WTC11 (cell line): ENCODE results near the gene NBEA. TPM values are rescaled to one million over a fixed set of nuclear protein-coding genes. Genes with fewer than 3 reads are reported as not detected.

Experiments
- ATAC-seq: fragments of 200-7000 bp; cut with Tn5 transposase; 2 replicates; pipeline ENCODE4 v1.10.0; 2021; ENCODE audit warnings: mild to moderate bottlenecking, moderate library complexity
- CTCF ChIA-PET: fragments of 300-600 bp; sonication (Branson Sonifier 250); formaldehyde crosslinking; loops from one replicate; lab custom pipeline; 2021; ENCODE audit warnings: antibody characterized with exemption; lab: Charles Lee
- POLR2A ChIA-PET: fragments of 350-600 bp; sonication (Branson Sonifier 250); formaldehyde crosslinking; loops from one replicate; lab custom pipeline; 2021; ENCODE audit warnings: antibody characterized with exemption; lab: Charles Lee
- DNase-seq: peaks from one replicate; pipeline ENCODE4 v3.0.0; 2021; ENCODE audit warnings: low spot score
- H3K27ac Mint-ChIP-seq: 2 replicates; pipeline ENCODE4 v1.8.0; 2021; ENCODE audit warnings: mixed read lengths
- H3K27me3 Mint-ChIP-seq: 2 replicates; pipeline ENCODE4 v1.8.0; 2021; ENCODE audit warnings: low read depth, mild to moderate bottlenecking, moderate library complexity, mixed read lengths
- H3K36me3 Mint-ChIP-seq: 2 replicates; pipeline ENCODE4 v1.8.0; 2021; ENCODE audit warnings: mixed read lengths
- H3K4me1 Mint-ChIP-seq: 2 replicates; pipeline ENCODE4 v1.8.0; 2022; ENCODE audit warnings: mixed read lengths
- H3K4me3 Mint-ChIP-seq: 2 replicates; pipeline ENCODE4 v1.8.0; 2021; ENCODE audit warnings: mild to moderate bottlenecking, moderate library complexity, mixed read lengths
- H3K9me3 Mint-ChIP-seq: 2 replicates; pipeline ENCODE4 v1.8.0; 2021; ENCODE audit warnings: mixed read lengths
- FOXP1 ChIP-seq: sonication (generic); formaldehyde crosslinking; IDR thresholded peaks from 2 replicates; pipeline ENCODE4 v1.8.0; 2022; ENCODE audit warnings: missing genetic modification reagents, mild to moderate bottlenecking, moderate library complexity, borderline replicate concordance
- MYBL2 ChIP-seq: sonication (generic); formaldehyde crosslinking; IDR thresholded peaks from 2 replicates; pipeline ENCODE4 v1.8.1; 2023; ENCODE audit warnings: mild to moderate bottlenecking, moderate library complexity, missing genetic modification reagents
- NR3C1 ChIP-seq: sonication (generic); formaldehyde crosslinking; conservative IDR thresholded peaks from 2 replicates; pipeline ENCODE4 v1.8.1; 2023; ENCODE audit warnings: low read depth, mild to moderate bottlenecking, missing genetic modification reagents
- ZNF232 ChIP-seq: sonication (generic); formaldehyde crosslinking; IDR thresholded peaks from 2 replicates; pipeline ENCODE4 v1.8.0; 2022; ENCODE audit warnings: mild to moderate bottlenecking, missing genetic modification reagents
- ZNF416 ChIP-seq: fragments of 250-450 bp; sonication (Bioruptor Pico); IDR thresholded peaks from 2 replicates; pipeline ENCODE4 v1.9.0; 2021; ENCODE audit warnings: mild to moderate bottlenecking, inconsistent platforms
- total RNA-seq: library from RNA; stranded (reverse); gene quantifications from 3 replicates; pipeline ENCODE4 v1.2.3, GENCODE V29; 2021
- TF ChIP-seq, protein P1 (sequence below): fragments of 250-450 bp; sonication (Bioruptor Pico); IDR thresholded peaks from 2 replicates; pipeline ENCODE4 v1.9.0; 2021; ENCODE audit warnings: mild to moderate bottlenecking
- TF ChIP-seq, protein P2 (sequence below): sonication (generic); formaldehyde crosslinking; IDR thresholded peaks from 2 replicates; pipeline ENCODE4 v1.8.1; 2022; ENCODE audit warnings: low read depth, mild to moderate bottlenecking, moderate library complexity, missing genetic modification reagents, borderline replicate concordance
- TF ChIP-seq, protein P3 (sequence below): sonication (generic); formaldehyde crosslinking; IDR thresholded peaks from 2 replicates; pipeline ENCODE4 v1.8.1; 2023; ENCODE audit warnings: mild to moderate bottlenecking, missing genetic modification reagents, moderate library complexity
- TF ChIP-seq, protein P4 (sequence below): sonication (generic); formaldehyde crosslinking; IDR thresholded peaks from 2 replicates; pipeline ENCODE4 v1.8.0; 2022; ENCODE audit warnings: mild to moderate bottlenecking, missing genetic modification reagents
- TF ChIP-seq, protein P5 (sequence below): sonication (generic); formaldehyde crosslinking; IDR thresholded peaks from 2 replicates; pipeline ENCODE4 v1.8.1; 2023; ENCODE audit warnings: mild to moderate bottlenecking, moderate library complexity, missing genetic modification reagents
- TF ChIP-seq, protein P6 (sequence below): sonication (generic); formaldehyde crosslinking; IDR thresholded peaks from 2 replicates; pipeline ENCODE4 v1.8.0; 2022; ENCODE audit warnings: mild to moderate bottlenecking, missing genetic modification reagents
- TF ChIP-seq, protein P7 (sequence below): fragments of 200-600 bp; IDR thresholded peaks from 2 replicates; pipeline ENCODE4 v1.8.0; 2022; ENCODE audit warnings: antibody characterized with exemption
- TF ChIP-seq, protein P8 (sequence below): fragments of 250-450 bp; sonication (Bioruptor Pico); IDR thresholded peaks from 2 replicates; pipeline ENCODE4 v1.8.0; 2021; ENCODE audit warnings: mild to moderate bottlenecking

The NBEA gene
- total RNA-seq, 1 experiment from 2014 or later = 20.9 TPM

DNA sequence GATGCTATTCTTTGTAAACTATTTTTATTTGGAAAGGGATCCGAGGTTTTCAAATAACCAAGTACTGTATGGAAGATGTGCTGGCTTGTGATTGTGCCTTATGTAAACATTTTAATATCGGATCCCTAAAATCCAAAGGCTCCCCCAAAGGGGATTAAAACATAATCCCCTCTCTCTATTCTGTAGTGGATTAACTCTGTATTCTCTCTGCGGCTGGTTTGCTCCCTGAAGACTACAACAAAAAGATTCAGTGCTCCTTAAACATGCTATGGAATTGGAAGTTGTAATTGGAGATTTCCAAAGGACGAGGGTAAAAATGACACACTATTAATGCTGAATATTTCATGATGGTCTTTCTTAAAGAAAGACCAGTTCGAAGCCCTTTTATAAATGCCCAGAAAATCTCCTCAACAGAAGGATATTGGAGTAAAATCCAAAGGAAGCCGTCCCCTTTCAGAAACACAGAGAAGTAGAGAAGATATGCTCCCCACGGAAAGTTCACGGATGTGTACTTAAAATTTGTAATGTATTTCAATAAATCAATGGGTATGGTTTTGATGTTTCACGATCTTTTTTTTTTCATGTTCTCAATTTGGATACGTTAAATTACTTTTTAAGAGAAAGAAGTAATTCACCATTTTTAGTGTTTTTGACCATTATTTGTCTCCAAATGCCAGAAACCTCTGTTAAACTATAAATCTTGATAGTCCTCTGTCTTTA lies 527.9 kb downstream of the NBEA start (continued):
- no peak for TF ChIP-seq ZNF416 (CRISPR knock-in tag)
- TF ChIP-seq, protein P1, sequence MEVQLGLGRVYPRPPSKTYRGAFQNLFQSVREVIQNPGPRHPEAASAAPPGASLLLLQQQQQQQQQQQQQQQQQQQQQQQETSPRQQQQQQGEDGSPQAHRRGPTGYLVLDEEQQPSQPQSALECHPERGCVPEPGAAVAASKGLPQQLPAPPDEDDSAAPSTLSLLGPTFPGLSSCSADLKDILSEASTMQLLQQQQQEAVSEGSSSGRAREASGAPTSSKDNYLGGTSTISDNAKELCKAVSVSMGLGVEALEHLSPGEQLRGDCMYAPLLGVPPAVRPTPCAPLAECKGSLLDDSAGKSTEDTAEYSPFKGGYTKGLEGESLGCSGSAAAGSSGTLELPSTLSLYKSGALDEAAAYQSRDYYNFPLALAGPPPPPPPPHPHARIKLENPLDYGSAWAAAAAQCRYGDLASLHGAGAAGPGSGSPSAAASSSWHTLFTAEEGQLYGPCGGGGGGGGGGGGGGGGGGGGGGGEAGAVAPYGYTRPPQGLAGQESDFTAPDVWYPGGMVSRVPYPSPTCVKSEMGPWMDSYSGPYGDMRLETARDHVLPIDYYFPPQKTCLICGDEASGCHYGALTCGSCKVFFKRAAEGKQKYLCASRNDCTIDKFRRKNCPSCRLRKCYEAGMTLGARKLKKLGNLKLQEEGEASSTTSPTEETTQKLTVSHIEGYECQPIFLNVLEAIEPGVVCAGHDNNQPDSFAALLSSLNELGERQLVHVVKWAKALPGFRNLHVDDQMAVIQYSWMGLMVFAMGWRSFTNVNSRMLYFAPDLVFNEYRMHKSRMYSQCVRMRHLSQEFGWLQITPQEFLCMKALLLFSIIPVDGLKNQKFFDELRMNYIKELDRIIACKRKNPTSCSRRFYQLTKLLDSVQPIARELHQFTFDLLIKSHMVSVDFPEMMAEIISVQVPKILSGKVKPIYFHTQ (CRISPR knock-in tag) = no peak
- TF ChIP-seq, protein P2, sequence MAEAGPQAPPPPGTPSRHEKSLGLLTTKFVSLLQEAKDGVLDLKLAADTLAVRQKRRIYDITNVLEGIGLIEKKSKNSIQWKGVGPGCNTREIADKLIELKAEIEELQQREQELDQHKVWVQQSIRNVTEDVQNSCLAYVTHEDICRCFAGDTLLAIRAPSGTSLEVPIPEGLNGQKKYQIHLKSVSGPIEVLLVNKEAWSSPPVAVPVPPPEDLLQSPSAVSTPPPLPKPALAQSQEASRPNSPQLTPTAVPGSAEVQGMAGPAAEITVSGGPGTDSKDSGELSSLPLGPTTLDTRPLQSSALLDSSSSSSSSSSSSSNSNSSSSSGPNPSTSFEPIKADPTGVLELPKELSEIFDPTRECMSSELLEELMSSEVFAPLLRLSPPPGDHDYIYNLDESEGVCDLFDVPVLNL = no peak
- no peak for TF ChIP-seq MYBL2 (CRISPR knock-in tag)

DNA sequence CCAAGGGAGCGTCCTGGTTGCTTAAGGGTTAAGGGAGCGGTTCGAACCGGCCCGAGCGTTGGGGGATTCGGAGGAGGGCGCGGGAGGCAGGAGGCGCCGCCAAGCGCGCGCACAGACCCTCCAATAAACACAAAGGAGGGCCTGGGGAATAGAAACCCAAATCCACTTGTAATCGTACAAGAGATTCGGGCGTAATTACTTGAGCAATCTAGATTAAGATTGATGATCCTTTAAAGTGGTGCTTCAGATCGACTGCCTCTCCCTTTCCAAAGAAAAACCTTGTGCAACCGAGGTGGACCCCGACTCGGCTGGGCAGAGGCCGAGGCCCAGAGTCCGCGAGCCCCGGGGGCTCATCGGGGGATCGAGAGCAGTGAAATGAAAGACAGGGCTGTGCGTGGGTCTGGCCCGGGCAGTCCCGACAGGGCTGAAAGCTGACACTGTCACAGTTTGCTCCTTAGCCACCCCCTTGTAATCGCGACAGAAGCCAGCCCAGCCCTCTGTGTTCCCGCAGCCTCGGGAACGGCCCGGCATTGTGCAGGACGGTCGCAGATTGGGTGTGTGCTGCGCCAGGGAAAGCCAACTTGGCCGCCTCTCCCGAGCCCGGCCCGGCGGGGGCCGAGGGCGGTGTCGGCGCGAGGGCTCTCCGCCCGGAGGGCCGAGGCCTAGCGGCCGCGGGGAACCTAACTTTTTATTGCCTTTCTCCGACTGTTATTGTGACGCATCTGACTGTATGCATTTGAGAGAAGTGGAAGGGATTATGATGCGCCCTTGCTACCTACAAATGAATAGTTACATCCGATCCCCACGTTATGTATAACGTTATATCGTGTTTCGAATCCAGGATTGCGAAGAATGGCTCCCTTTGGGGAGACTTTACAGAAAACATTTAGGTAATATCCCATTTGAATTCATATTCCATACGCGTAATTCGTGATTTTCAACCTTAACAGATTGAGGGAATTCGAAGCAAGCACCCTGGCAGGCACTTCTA lies 528.9 kb downstream of the NBEA start:
- peak; percentile 82 for ATAC-seq
- H3K27ac Mint-ChIP-seq = no peak overlapping the region
- CTCF ChIA-PET = no interaction called here

More for the DNA sequence above, 528.9 kb downstream of the NBEA start:
- peak overlapping the region; percentile 80 for H3K4me3 Mint-ChIP-seq
- peaks cover 73% of the 10 kb centered on the region for H3K27me3 Mint-ChIP-seq
- H3K36me3 Mint-ChIP-seq = no peaks in the 10 kb centered on the region
- DNase-seq = peak; percentile 72
- peaks cover 38% of the 10 kb centered on the region for H3K4me1 Mint-ChIP-seq
- no peak for TF ChIP-seq ZNF232 (CRISPR knock-in tag)
- TF ChIP-seq NR3C1 = no peak
- TF ChIP-seq, protein P3, sequence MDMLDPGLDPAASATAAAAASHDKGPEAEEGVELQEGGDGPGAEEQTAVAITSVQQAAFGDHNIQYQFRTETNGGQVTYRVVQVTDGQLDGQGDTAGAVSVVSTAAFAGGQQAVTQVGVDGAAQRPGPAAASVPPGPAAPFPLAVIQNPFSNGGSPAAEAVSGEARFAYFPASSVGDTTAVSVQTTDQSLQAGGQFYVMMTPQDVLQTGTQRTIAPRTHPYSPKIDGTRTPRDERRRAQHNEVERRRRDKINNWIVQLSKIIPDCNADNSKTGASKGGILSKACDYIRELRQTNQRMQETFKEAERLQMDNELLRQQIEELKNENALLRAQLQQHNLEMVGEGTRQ (CRISPR knock-in tag) = peak; percentile 3; the same call in 1 of the 2 replicates
- TF ChIP-seq, protein P4, sequence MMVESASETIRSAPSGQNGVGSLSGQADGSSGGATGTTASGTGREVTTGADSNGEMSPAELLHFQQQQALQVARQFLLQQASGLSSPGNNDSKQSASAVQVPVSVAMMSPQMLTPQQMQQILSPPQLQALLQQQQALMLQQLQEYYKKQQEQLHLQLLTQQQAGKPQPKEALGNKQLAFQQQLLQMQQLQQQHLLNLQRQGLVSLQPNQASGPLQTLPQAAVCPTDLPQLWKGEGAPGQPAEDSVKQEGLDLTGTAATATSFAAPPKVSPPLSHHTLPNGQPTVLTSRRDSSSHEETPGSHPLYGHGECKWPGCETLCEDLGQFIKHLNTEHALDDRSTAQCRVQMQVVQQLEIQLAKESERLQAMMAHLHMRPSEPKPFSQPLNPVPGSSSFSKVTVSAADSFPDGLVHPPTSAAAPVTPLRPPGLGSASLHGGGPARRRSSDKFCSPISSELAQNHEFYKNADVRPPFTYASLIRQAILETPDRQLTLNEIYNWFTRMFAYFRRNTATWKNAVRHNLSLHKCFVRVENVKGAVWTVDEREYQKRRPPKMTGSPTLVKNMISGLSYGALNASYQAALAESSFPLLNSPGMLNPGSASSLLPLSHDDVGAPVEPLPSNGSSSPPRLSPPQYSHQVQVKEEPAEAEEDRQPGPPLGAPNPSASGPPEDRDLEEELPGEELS (CRISPR knock-in tag) = 0 out of 2 replicates have a peak, but pooled peaks have one; percentile 31
- TF ChIP-seq, protein P5, sequence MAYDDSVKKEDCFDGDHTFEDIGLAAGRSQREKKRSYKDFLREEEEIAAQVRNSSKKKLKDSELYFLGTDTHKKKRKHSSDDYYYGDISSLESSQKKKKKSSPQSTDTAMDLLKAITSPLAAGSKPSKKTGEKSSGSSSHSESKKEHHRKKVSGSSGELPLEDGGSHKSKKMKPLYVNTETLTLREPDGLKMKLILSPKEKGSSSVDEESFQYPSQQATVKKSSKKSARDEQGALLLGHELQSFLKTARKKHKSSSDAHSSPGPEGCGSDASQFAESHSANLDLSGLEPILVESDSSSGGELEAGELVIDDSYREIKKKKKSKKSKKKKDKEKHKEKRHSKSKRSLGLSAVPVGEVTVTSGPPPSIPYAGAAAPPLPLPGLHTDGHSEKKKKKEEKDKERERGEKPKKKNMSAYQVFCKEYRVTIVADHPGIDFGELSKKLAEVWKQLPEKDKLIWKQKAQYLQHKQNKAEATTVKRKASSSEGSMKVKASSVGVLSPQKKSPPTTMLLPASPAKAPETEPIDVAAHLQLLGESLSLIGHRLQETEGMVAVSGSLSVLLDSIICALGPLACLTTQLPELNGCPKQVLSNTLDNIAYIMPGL = 0 out of 2 replicates have a peak, but pooled peaks have one; percentile 7
- TF ChIP-seq, protein P6, sequence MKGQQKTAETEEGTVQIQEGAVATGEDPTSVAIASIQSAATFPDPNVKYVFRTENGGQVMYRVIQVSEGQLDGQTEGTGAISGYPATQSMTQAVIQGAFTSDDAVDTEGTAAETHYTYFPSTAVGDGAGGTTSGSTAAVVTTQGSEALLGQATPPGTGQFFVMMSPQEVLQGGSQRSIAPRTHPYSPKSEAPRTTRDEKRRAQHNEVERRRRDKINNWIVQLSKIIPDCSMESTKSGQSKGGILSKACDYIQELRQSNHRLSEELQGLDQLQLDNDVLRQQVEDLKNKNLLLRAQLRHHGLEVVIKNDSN (CRISPR knock-in tag) = no peak
- TF ChIP-seq, protein P7, sequence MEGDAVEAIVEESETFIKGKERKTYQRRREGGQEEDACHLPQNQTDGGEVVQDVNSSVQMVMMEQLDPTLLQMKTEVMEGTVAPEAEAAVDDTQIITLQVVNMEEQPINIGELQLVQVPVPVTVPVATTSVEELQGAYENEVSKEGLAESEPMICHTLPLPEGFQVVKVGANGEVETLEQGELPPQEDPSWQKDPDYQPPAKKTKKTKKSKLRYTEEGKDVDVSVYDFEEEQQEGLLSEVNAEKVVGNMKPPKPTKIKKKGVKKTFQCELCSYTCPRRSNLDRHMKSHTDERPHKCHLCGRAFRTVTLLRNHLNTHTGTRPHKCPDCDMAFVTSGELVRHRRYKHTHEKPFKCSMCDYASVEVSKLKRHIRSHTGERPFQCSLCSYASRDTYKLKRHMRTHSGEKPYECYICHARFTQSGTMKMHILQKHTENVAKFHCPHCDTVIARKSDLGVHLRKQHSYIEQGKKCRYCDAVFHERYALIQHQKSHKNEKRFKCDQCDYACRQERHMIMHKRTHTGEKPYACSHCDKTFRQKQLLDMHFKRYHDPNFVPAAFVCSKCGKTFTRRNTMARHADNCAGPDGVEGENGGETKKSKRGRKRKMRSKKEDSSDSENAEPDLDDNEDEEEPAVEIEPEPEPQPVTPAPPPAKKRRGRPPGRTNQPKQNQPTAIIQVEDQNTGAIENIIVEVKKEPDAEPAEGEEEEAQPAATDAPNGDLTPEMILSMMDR = no peak
- TF ChIP-seq FOXP1 (CRISPR knock-in tag) = 0 out of 2 replicates have a peak, but pooled peaks have one; percentile 48
- TF ChIP-seq, protein P8, sequence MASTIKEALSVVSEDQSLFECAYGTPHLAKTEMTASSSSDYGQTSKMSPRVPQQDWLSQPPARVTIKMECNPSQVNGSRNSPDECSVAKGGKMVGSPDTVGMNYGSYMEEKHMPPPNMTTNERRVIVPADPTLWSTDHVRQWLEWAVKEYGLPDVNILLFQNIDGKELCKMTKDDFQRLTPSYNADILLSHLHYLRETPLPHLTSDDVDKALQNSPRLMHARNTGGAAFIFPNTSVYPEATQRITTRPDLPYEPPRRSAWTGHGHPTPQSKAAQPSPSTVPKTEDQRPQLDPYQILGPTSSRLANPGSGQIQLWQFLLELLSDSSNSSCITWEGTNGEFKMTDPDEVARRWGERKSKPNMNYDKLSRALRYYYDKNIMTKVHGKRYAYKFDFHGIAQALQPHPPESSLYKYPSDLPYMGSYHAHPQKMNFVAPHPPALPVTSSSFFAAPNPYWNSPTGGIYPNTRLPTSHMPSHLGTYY = no peak
- TF ChIP-seq MYBL2 (CRISPR knock-in tag) = 0 out of 2 replicates have a peak, but pooled peaks have one; percentile 50
- POLR2A ChIA-PET = no interaction called here
- H3K9me3 Mint-ChIP-seq = no peaks in the 10 kb centered on the region
